ENCODE measurements around the gene EEF1A2.

The EEF1A2 gene

GRCh38 chr20:63536997-63537524, 38.2 kb upstream of the EEF1A2 start, which contains the start of gene PTK6:
Gene PTK6, minus strand, starts transcription at chr20:63537376. Its CDS starts 62 bp downstream, at chr20:63537314.
- DNase-seq: no peak

GRCh38 chr20:63536241-63536977, 37.5 kb upstream of the EEF1A2 start:
- peak; percentile 45 for DNase-seq

GRCh38 chr20:63534831-63535651, 36.2 kb upstream of the EEF1A2 start:
- no peak for DNase-seq

GRCh38 chr20:63534427-63534830, 35.5 kb upstream of the EEF1A2 start:
- no peak for DNase-seq

GRCh38 chr20:63533871-63534393, 35.0 kb upstream of the EEF1A2 start:
- no peak for DNase-seq

GRCh38 chr20:63533388-63533787, 34.5 kb upstream of the EEF1A2 start:
- no peak for DNase-seq

GRCh38 chr20:63532449-63532971, 33.6 kb upstream of the EEF1A2 start:
- DNase-seq: no peak

- DNase-seq: no peak
Observed at GRCh38 chr20:63531686-63532448, 33.0 kb upstream of the EEF1A2 start.

GRCh38 chr20:63530788-63531160, 31.9 kb upstream of the EEF1A2 start:
- DNase-seq: no peak

- no peak for DNase-seq
Observed at GRCh38 chr20:63529861-63530787, 31.2 kb upstream of the EEF1A2 start.

- no peak for DNase-seq
Observed at GRCh38 chr20:63529180-63529860, 30.4 kb upstream of the EEF1A2 start.

GRCh38 chr20:63527184-63527583, 28.3 kb upstream of the EEF1A2 start:
- no peak for DNase-seq

GRCh38 chr20:63525971-63526370, 27.1 kb upstream of the EEF1A2 start:
- no peak for DNase-seq

- DNase-seq: no peak
Observed at GRCh38 chr20:63525185-63525584, 26.3 kb upstream of the EEF1A2 start.

GRCh38 chr20:63522981-63523611, 24.2 kb upstream of the EEF1A2 start:
- no peak for DNase-seq

- DNase-seq: no peak
Observed at GRCh38 chr20:63522091-63522868, 23.4 kb upstream of the EEF1A2 start.

GRCh38 chr20:63521602-63522001, 22.7 kb upstream of the EEF1A2 start:
- no peak for DNase-seq

- peak; percentile 77 for DNase-seq
Observed at GRCh38 chr20:63520934-63521601, 22.2 kb upstream of the EEF1A2 start.

GRCh38 chr20:63520504-63520933, 21.6 kb upstream of the EEF1A2 start, which contains the start of gene PPDPF:
Gene PPDPF, plus strand, starts transcription at chr20:63520765. Its CDS starts 544 bp downstream, at chr20:63521309.
- DNase-seq: peak; percentile 85

Measured in fibroblast of skin of scalp (primary cell).